HCT116 (cell line): ENCODE measurements around the gene RNF214. TPM values are rescaled to one million over a fixed set of nuclear protein-coding genes. Genes with fewer than 3 reads are reported as not detected.

Experiments used
- ATAC-seq: fragments of 200-7000 bp; cut with Tn5 transposase; 2 replicates; pipeline ENCODE4 v1.9.1; 2020; ENCODE audit warnings: mild to moderate bottlenecking, moderate library complexity
- BruUV-seq: library from RNA; stranded (reverse); fragments of 400-500 nt; replicated peaks from 2 replicates; lab custom pipeline; 2021; lab: Mats Ljungman, UMichigan
- CTCF ChIA-PET: fragments of 300-600 bp; sonication (Branson Sonifier 250); formaldehyde crosslinking; loops from one replicate; lab custom pipeline; 2021; ENCODE audit warnings: antibody characterized with exemption; lab: Charles Lee
- POLR2A ChIA-PET: fragments of 300-600, 350-600 bp; sonication (Branson Sonifier 250); formaldehyde crosslinking; loops from one replicate; lab custom pipeline; 2021; ENCODE audit warnings: antibody characterized with exemption; lab: Charles Lee
- RAD21 ChIA-PET, 2 experiments: fragments of 300-600 bp; sonication (Branson Sonifier 250); formaldehyde crosslinking; loops; one replicate each; lab custom pipeline; 2023; ENCODE audit warnings: low total read pairs in 2 of 2; ENCODE audit not compliant: uncharacterized antibody in 2 of 2, unreplicated experiment in 2 of 2, low non-redundant PET in 1 of 2; lab: Charles Lee
- DNase-seq: peaks from one replicate; pipeline ENCODE4 v3.0.0-alpha.2; 2010; ENCODE audit warnings: low read depth, low spot score
- H2AFZ ChIP-seq: fragments of 200-600 bp; shearing (Covaris generic), sonication (generic); 2 replicates; pipeline ENCODE4 v1.6.1; 2017; ENCODE audit warnings: low read depth, mixed run types, mixed read lengths, antibody characterized with exemption, low read length; ENCODE audit not compliant: poor library complexity, severe bottlenecking
- H3K27ac ChIP-seq: 2 replicates; pipeline ENCODE4 v1.5.1; 2012; ENCODE audit warnings: low read depth, low read length
- H3K27me3 ChIP-seq: fragments of 200-600 bp; sonication (generic); 2 replicates; pipeline ENCODE4 v1.6.1; 2016; ENCODE audit warnings: mixed run types, low read length, mixed read lengths; ENCODE audit not compliant: insufficient read depth
- H3K36me3 ChIP-seq, 2 experiments: fragments of 200-500 bp in 1 of 2; fragments of 200-600 bp in 1 of 2; sonication (Bioruptor generic) in 1 of 2; sonication (generic) in 1 of 2; 2 replicates each; pipeline versions ENCODE4 v1.5.1 to v1.6.1; 2014 to 2016; ENCODE audit warnings: low read length in 2 of 2, inconsistent platforms in 1 of 2, mixed read lengths in 1 of 2, mixed run types in 1 of 2; ENCODE audit not compliant: insufficient read depth in 2 of 2, control insufficient read depth in 1 of 2
- H3K4me1 ChIP-seq, 2 experiments: fragments of 200-600 bp in 1 of 2; sonication (generic) in 1 of 2; 2 replicates each; pipeline versions ENCODE4 v1.5.1 to v1.6.1; 2012 to 2017; ENCODE audit warnings: low read length in 2 of 2, inconsistent platforms in 1 of 2, mild to moderate bottlenecking in 1 of 2, mixed read lengths in 1 of 2, mixed run types in 1 of 2, moderate library complexity in 1 of 2; ENCODE audit not compliant: insufficient read depth in 2 of 2, control insufficient read depth in 1 of 2
- H3K4me2 ChIP-seq: fragments of 200-600 bp; sonication (generic); 2 replicates; pipeline ENCODE4 v1.6.1; 2017; ENCODE audit warnings: mixed run types, low read length, mixed read lengths
- H3K4me3 ChIP-seq, 2 experiments: fragments of 200-600 bp in 1 of 2; sonication (generic) in 1 of 2; replicated peaks in 1 of 2; 2 replicates each; pipeline ENCODE4 v1.5.1; 2011 to 2016; ENCODE audit warnings: low read length in 2 of 2, control low read depth in 1 of 2, low read depth in 1 of 2, mild to moderate bottlenecking in 1 of 2, mixed read lengths in 1 of 2, mixed run types in 1 of 2
- H3K79me2 ChIP-seq: fragments of 200-600 bp; sonication (generic); 2 replicates; pipeline ENCODE4 v1.6.1; 2017; ENCODE audit warnings: mild to moderate bottlenecking, mixed run types, low read length, moderate library complexity, mixed read lengths; ENCODE audit not compliant: insufficient read depth
- H3K9ac ChIP-seq: fragments of 200-600 bp; sonication (generic); 2 replicates; pipeline ENCODE4 v1.6.1; 2016; ENCODE audit warnings: low read length, mixed read lengths
- H3K9me2 ChIP-seq: fragments of 200-600 bp; sonication (generic), shearing (Covaris generic); 2 replicates; pipeline ENCODE4 v1.6.1; 2017; ENCODE audit warnings: mixed run types, mild to moderate bottlenecking, moderate library complexity; ENCODE audit not compliant: insufficient read depth
- H3K9me3 ChIP-seq, 2 experiments: fragments of 200-500 bp in 1 of 2; fragments of 200-600 bp in 1 of 2; sonication (Bioruptor generic) in 1 of 2; sonication (generic) in 1 of 2; 2 replicates each; pipeline ENCODE4 v1.6.1; 2014 to 2017; ENCODE audit warnings: low read length in 2 of 2, mixed read lengths in 2 of 2, inconsistent platforms in 1 of 2, low read depth in 1 of 2, mild to moderate bottlenecking in 1 of 2, mixed run types in 1 of 2, moderate library complexity in 1 of 2; ENCODE audit not compliant: control insufficient read depth in 1 of 2, insufficient read depth in 1 of 2
- H4K20me1 ChIP-seq: fragments of 200-600 bp; sonication (generic), shearing (Covaris generic); 2 replicates; pipeline ENCODE4 v1.6.1; 2017; ENCODE audit warnings: mixed run types, mild to moderate bottlenecking, moderate library complexity; ENCODE audit not compliant: insufficient read depth
- ATF3 ChIP-seq: IDR thresholded peaks from 2 replicates; pipeline ENCODE4 v1.6.1; 2012
- CBX3 ChIP-seq: IDR thresholded peaks from 2 replicates; pipeline ENCODE4 v1.6.1; 2012; ENCODE audit warnings: low read depth
- CEBPB ChIP-seq: IDR thresholded peaks from 2 replicates; pipeline ENCODE4 v1.6.1; 2012; ENCODE audit warnings: low read depth
- EGR1 ChIP-seq: IDR thresholded peaks from 2 replicates; pipeline ENCODE4 v1.6.1; 2012; ENCODE audit warnings: low read depth
- ELF1 ChIP-seq: IDR thresholded peaks from 2 replicates; pipeline ENCODE4 v1.6.1; 2012; ENCODE audit warnings: low read depth, borderline replicate concordance
- EZH2phosphoT487 ChIP-seq: fragments of 200-600 bp; IDR thresholded peaks from 2 replicates; pipeline ENCODE4 v1.6.1; 2018; ENCODE audit warnings: antibody characterized with exemption, borderline replicate concordance
- FOSL1 ChIP-seq: IDR thresholded peaks from 2 replicates; pipeline ENCODE4 v1.6.1; 2012; ENCODE audit warnings: low read depth
- JUND ChIP-seq: IDR thresholded peaks from 2 replicates; pipeline ENCODE4 v1.6.1; 2012
- RAD21 ChIP-seq: IDR thresholded peaks from 2 replicates; pipeline ENCODE4 v1.6.1; 2012; ENCODE audit warnings: low read depth, mild to moderate bottlenecking
- REST ChIP-seq: IDR thresholded peaks from 2 replicates; pipeline ENCODE4 v1.6.1; 2012; ENCODE audit warnings: low read depth
- SIN3A ChIP-seq: IDR thresholded peaks from 2 replicates; pipeline ENCODE4 v1.6.1; 2012; ENCODE audit warnings: low read depth
- SP1 ChIP-seq: IDR thresholded peaks from 2 replicates; pipeline ENCODE4 v1.6.1; 2012; ENCODE audit warnings: low read depth
- SRF ChIP-seq: IDR thresholded peaks from 2 replicates; pipeline ENCODE4 v1.6.1; 2012; ENCODE audit warnings: low read depth
- ZBTB33 ChIP-seq: IDR thresholded peaks from 2 replicates; pipeline ENCODE4 v1.6.1; 2011; ENCODE audit warnings: mild to moderate bottlenecking, low read length, moderate library complexity; ENCODE audit not compliant: insufficient replicate concordance; ENCODE audit errors: extremely low read depth
- ZFX ChIP-seq: fragments of 450-650 bp; IDR thresholded peaks from 2 replicates; pipeline ENCODE4 v1.6.1; 2017
- intact Hi-C: fragments of 100-400 bp; cut with micrococcal nuclease; formaldehyde crosslinking; loops from 2 replicates; pipeline ENCODE4 v1.10.0; 2022
- total RNA-seq: library from RNA; stranded (reverse); gene quantifications from one replicate; pipeline ENCODE4 v1.2.1, GENCODE V29; 2021; ENCODE audit not compliant: unreplicated experiment
- TF ChIP-seq, protein P1 (sequence below): IDR thresholded peaks from 2 replicates; pipeline ENCODE4 v1.6.1; 2012

Gene RNF214
- total RNA-seq, 1 experiment from 2014 or later: 29.3 TPM

DNA sequence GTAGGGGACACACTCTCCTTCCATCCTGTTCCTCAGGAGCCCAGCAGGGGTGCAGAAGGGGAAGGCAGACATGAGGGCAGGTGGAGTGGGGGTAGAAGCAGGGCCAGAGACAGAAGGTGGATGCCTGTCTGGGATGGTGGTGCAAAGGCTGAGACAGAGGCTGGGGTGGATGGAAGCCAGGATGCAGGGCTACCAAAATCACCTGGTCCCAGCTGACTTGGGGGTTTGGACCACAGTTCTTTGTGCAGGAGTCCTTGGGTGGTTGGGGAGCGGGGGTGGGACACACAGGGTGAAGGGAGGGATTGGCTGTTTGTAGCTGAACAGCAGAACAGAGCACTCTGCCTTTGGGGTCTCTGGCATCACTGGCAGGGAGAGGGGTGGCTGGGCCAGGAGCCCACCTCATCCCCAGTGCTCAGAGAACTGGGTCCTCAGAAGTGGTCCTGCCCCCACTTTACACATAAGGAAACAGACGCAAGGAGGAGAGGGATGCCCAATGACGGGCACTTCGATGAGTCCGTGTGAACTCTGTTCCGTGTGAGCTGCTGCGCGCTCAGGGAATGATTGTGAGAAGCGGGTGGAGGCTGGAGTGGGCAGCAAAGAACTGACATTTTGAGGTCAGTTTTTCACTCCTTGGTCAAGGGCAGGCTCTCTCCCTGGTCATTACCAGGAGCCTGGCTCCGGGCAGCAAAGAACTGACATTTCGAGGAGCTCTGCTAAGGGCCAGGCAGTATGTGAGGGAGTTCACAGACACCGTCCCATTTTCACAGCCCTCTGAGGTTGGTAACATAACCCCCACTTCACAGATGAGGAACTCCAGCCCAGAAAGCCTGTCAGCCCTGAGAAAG is 31.4 kb upstream of the RNF214 start:
- ChIA-PET RAD21 (no interaction called here), CTCF (no interaction called here), POLR2A (no interaction called here)
- Histone ChIP-seq H3K4me2 (no peak overlapping the region), H3K79me2 (no peaks in the 10 kb centered on the region), H3K27ac (no peak overlapping the region), H3K27me3 (no peaks in the 10 kb centered on the region), H3K36me3 (peaks cover 0 to 7% of the 10 kb centered on the region in 2 experiments; a peak in 1 of 4 replicates), H3K9ac (no peak overlapping the region), H3K4me3 (no peak overlapping the region), H3K4me1 (peaks cover 13 to 26% of the 10 kb centered on the region in 2 experiments), H3K9me3 (no peaks in the 10 kb centered on the region), H3K9me2 (no peaks in the 10 kb centered on the region), H4K20me1 (no peaks in the 10 kb centered on the region), H2AFZ (no peak overlapping the region)
- DNase-seq: no peak
- TF ChIP-seq SIN3A: no peak
- TF ChIP-seq, protein P1, sequence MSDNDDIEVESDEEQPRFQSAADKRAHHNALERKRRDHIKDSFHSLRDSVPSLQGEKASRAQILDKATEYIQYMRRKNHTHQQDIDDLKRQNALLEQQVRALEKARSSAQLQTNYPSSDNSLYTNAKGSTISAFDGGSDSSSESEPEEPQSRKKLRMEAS: no peak
- TF ChIP-seq RAD21: no peak
- TF ChIP-seq CEBPB: no peak
- TF ChIP-seq REST: no peak
- no peak for TF ChIP-seq ZBTB33
- TF ChIP-seq SP1: no peak
- no peak for TF ChIP-seq CBX3
- no peak for TF ChIP-seq ZFX
- no peak for TF ChIP-seq EGR1
- TF ChIP-seq ELF1: no peak
- no peak for TF ChIP-seq FOSL1
- TF ChIP-seq ATF3: no peak
- no peak for TF ChIP-seq SRF
- no peak for TF ChIP-seq EZH2phosphoT487
- TF ChIP-seq JUND: no peak
- no peak for ATAC-seq
- no TSS peak for BruUV-seq
- intact Hi-C loops: no loop called here
